Measurements from ENCODE around the gene DECR2.
A peak's percentile ranks its signal among the peaks of the same experiment; 100 is the strongest.
"Not testable (repeated sequence)": the region's sequence is repeated elsewhere in the genome, so short reads cannot be mapped to it uniquely, and the experiment has no call there.

Gene DECR2

DNA sequence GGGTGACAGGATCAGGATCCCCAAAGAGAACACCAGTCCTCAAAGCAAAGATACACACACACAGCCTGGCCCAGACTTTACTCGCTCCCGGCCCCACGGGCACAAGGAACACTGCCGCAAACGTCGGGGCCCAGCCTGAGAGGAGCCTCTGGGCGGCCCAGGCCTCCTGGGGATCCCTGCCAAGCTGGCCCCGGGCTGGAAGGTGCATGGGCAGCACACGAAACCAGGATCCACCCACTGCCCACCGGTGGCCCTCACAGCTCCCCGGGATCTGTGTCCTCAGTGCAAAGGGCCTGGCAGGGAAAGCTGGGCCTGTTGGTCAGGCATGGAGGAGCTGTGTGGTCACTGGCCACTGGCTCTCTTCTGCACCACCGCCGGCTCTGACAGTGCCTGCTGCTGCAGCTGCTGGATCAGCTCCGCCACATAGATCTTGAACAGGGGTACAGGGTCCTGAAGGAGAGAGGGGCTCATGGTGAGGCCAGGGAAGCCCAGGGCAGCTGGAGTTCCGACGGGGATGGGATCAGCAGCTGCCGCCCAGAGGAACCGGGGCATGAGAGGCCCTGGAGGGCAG lies 34.3 kb upstream of the DECR2 start:
- no peak for DNase-seq

DNA sequence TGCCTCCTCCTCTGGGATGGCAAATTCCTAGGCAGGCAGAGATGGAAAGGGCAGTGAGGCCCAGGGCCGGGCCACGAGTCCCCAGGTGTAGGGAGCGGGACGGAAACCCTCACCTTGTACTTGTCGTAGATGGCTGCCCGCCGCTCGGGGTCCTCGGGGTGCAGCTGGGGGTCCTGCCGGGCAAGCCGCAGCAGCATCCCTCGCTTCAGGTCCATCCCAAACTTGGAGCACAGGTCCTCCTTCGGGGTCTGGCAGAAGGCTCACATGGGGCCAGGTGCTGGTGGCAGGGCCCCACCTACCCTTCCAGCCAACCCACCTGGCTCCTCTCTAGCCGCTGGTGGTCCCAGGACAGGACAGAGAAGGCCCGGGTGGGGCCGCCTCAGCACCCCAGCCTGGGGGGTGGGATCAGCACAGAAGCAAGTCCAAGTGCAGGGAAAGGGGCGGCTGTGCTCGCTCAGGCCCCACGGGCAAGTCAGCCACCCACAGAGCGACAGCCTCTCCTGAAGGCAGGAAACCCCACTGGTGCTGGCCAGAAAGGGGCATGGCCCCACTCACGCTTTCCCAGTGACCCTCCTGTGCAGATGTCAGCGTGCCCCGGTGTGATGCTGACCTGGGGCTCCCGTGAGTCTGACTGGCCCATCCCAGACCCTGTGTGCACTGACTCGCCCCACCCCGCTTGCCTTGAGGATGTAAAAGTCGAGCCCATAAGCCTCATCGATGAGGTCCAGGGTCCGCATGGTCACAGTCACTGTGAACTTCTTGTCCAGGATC lies 33.1 kb upstream of the DECR2 start:
- DNase-seq, result no peak

DNA sequence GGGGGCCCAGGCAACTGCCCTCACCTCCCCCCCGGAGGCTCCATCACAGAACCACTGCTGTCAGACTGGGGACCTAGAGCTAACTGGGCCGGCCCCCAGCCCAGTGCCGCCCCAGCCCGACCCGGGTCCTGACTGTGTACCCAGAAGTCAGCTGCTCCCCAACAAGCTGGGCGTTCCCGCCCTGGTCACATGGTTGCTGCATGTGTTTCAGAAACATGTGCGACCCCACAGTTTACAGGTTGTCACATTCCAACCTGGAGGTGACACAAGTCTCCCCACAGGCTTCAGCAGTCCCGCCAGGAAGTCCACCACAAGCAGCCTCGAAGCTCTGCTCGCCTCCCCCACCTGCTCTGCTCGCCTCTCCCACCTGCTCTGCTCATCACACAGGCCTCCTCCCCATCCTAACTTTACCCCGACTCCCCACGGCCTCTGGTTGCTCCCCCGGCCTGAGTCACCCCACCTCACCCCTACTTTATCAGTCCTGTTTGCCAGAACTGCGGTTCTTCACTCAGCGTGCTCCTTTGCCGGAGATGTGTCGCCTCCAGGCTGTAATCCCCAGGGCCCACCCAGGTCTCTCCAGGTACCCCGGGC lies 32.3 kb upstream of the DECR2 start:
- no peak for DNase-seq

DNA sequence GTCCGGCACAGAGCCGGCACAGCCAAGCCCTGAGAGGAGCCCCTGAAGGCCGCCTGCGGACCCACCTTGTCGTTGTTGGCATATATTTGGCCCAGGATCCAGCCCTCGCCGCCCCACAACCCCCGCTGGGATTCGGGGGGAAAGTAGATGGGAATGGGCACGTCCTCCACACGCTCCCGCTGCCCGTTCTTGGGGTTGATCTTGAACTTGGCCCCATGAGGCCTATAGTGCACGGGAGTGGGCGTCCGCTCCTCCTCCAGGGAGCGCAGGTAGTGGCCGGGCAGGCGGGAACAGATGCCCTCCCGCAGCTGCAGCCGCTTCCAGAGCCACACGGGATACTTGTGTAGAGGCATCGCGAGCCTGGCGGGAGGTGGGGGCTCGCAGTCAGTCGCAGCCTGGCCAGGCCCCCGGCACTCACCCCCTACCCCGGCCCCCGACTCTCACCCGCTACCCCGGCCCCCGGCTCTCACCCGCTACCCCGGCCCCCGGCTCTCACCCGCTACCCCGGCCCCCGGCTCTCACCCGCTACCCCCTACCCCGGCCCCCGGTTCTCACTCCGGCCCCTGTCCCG lies 31.7 kb upstream of the DECR2 start:
- DNase-seq, result no peak

DNA sequence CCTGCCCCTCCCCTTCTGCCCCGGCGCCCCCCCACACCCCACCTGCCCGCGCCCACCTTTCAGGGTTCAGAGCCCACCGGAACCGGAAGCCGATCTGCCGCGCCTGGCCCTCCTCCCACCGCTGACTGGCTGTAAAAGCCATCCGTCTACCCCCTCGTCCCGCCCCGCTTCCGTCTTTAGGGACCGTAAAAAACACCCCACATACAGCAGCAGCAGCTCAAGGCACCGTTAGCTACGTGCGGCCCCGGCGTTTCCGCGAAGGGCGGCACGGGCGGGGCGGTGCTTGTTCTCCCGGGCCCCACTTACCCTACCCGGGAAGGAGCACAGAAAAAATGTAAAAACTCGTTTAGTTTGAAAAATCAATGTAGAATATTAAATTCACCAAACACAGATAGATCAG lies 31.2 kb upstream of the DECR2 start, which contains the start of gene MRPL28:
TSS of gene MRPL28 (minus strand) at position 96 of the 400 bp plus-strand sequence. CDS start 320 bp downstream, outside the sequence.
- peak; percentile 94 for DNase-seq

- no peak for DNase-seq
These were observed 30.6 kb upstream of the DECR2 start for GRCh38 chr16:370979-371514.

DNA sequence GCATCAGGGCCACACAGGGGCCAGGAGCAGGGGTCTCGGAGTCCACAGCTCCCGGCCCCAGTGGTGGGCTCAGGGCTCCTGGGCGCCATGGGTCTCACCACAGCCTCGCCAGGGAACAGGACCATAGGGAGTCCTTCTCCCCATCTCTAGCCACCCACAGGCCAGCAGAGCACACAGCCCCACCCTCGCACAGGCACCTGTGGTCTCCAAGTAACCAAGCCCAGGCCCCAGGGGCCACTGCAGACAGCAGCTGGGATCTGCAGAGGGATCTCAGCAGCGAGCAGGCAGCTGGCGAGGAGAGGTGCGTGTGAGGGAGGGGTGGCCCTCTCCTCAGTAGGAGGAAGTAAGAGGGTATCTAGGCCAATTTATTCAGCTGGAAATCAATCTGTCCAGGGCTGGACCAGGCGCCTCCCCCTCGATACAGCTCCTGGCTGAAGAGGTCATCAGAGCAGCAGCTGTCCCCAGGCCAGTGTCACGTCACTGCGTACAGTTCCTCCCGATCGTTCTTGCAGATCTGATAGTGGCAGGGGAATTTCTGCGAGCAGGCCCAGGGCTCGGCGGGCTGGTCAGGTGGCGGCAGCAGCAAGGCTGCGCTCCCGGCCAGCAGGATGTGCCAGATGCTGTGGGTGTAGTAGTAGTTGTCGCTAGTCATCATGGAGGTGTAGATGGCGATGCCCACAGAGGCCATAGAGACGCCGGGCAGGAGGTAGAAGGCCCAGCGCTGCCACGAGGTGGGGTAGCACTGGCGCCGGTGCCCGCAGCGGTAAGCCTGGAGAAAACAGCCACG lies 30.0 kb upstream of the DECR2 start:
- DNase-seq, result no peak

GRCh38 chr16:372302-372983 lies 29.2 kb upstream of the DECR2 start:
- DNase-seq, result no peak

- DNase-seq, result no peak
These were observed 28.6 kb upstream of the DECR2 start for GRCh38 chr16:373020-373598.

DNA sequence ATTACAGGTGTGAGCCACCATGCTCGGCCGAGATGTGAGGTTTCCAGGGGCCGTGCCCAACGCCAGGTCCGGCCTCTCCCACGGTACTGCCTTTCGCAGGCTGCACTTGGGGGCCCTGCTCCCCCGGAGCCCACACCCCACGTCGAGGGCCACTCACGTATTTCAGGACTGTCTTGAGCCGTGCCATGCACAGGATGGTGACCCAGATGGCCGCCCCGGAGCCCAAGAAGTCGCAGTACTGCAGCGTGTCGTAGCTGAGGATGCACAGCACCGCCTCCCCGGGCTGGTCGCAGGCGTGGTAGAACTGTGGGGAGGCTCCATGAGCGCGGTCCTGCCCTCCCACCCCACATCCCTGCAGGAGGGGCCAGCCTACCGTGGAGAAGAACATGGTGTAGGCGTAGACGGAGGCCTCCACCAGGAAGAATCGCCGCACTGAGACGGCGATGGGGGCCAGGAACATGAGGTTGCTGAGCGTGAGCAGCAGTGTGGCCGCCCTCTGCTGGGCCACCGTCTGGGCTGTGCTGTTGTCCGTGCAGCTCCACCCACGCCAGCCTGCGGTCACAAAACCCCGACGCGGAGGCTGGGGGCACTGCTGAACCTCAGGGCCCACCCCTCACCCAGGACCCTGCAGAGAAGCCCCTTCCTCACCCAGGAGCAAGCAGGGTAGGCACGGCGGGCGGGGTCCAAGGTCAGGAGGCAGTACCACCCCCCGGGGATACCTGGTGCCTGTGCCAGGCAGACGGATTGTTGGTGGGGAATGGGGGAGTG lies 27.7 kb upstream of the DECR2 start:
- DNase-seq, result no peak

- no peak for DNase-seq
These were observed 27.1 kb upstream of the DECR2 start for GRCh38 chr16:374616-374926.

GRCh38 chr16:375212-375611 lies 26.5 kb upstream of the DECR2 start:
- no peak for DNase-seq

GRCh38 chr16:375927-376816 lies 25.5 kb upstream of the DECR2 start:
- no peak for DNase-seq

- DNase-seq, result no peak
These were observed 24.8 kb upstream of the DECR2 start for GRCh38 chr16:376817-377418.

GRCh38 chr16:377419-377951 lies 24.2 kb upstream of the DECR2 start:
- no peak for DNase-seq

DNA sequence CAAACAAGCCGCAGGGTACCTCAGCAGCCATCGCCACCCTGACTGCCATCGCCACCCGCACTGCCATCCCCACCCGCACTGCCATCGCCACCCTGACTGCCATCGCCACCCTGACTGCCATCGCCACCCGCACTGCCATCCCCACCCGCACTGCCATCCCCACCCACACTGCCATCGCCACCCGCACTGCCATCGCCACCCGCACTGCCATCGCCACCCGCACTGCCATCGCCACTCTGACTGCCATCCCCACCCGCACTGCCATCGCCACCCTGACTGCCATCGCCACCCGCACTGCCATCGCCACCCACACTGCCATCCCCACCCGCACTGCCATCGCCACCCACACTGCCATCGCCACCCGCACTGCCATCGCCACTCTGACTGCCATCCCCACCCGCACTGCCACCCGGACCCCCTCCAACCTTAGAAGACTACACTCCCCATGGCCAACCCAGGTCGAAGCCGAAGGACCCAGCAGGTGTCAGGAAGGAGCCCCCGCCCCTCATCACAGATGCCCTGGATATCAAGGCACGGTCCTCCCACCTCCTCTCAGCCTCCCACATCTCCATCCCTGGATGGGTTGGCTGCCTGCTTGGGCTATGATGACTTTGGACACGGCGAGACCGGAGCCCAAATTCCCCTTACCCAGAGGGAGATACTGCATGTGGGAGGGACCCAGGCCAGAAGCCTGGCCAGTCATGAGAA lies 23.4 kb upstream of the DECR2 start:
- not testable (repeated sequence) for DNase-seq

GRCh38 chr16:378821-379182 lies 22.9 kb upstream of the DECR2 start:
- DNase-seq, result no peak

GRCh38 chr16:379183-379960 lies 22.3 kb upstream of the DECR2 start:
- no peak for DNase-seq
